HFF-Myc (cell line): ENCODE data around the gene EYS.

Experiments
- DNase-seq: peaks from one replicate; pipeline ENCODE4 v3.0.0-alpha.2; 2011; ENCODE audit warnings: low read depth; ENCODE audit errors: extremely low read depth
- H3K4me3 ChIP-seq: replicated peaks from 2 replicates; pipeline ENCODE4 v1.5.1; 2011; ENCODE audit warnings: low read depth, mild to moderate bottlenecking, control low read depth, low read length
- TF ChIP-seq, protein P1 (sequence below): IDR thresholded peaks from 2 replicates; pipeline ENCODE4 v1.5.1; 2012; ENCODE audit warnings: mild to moderate bottlenecking, low read depth, low read length, control low read depth; ENCODE audit errors: missing control alignments

Gene EYS

DNA sequence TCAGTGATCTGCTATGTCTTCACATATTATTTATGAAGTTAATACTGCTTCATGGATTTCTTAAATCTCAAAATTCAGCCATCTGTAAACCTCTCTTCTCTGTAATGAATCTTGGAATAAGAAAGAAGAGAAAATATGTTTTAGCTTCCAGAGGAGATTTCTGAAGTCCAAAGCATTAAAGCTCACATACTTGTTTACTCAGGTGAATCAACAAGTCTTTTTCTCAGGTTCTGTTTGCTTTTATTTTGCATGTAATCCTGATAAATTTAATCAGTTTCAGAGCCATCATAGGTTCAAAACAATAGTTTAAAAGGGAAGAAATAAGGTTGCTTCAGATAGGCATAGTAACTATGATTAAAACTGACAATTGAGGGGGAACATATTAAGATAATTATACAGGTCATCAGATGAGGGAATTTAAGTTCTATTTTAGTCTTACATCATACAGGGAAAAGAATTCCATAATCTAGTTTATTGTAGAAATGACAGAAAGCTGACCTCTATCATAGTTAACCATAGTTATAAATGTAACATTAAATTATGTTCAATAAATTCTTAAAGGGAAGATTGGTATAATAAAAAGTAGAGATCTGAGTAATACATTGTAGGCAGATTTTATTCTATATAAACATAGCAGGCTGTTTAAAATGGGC lies 716.2 kb downstream of the EYS start:
- no peak overlapping the region for H3K4me3 ChIP-seq
- TF ChIP-seq, protein P1, sequence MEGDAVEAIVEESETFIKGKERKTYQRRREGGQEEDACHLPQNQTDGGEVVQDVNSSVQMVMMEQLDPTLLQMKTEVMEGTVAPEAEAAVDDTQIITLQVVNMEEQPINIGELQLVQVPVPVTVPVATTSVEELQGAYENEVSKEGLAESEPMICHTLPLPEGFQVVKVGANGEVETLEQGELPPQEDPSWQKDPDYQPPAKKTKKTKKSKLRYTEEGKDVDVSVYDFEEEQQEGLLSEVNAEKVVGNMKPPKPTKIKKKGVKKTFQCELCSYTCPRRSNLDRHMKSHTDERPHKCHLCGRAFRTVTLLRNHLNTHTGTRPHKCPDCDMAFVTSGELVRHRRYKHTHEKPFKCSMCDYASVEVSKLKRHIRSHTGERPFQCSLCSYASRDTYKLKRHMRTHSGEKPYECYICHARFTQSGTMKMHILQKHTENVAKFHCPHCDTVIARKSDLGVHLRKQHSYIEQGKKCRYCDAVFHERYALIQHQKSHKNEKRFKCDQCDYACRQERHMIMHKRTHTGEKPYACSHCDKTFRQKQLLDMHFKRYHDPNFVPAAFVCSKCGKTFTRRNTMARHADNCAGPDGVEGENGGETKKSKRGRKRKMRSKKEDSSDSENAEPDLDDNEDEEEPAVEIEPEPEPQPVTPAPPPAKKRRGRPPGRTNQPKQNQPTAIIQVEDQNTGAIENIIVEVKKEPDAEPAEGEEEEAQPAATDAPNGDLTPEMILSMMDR: no peak
- DNase-seq: no peak

DNA sequence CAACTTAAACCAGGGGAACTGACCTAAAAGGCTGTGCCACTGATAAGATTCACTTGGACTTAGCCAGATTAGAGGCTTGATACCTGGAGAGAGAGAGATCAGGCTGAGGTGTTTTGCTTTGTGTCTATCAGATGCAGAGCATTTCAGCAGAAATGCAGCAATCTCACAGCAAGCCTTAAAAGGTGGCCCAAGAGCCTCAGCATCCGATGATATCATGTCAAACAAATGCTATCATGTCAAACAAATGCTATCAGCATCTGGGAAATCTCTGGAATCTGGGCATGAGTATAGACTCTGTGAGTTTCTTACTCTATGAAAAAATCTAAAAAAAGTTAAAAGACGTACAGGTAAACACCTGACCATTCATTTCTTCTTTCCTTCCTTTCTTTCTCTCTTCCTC lies 718.9 kb downstream of the EYS start:
- DNase-seq: no peak

DNA sequence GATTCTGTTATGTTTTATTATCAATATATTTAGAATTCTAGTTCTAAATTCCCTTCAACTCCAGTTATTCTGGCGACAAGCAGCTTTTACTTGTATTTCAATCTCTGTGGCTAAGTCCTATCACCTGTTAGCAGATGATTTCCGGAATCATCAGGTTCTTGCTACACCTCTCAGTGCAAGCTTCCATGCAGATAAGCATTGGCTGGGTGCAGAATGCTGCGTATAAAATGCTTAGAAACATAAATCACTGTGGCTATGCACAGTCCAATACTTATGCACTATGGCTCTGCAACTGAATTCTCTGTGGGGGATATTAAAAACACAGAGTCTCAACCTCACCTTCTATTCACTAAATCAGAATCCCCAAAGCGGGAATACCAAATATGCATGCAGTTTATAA lies 720.0 kb downstream of the EYS start:
- no peak for DNase-seq
- TF ChIP-seq, protein P1: no peak
- no peak overlapping the region for H3K4me3 ChIP-seq

More for the DNA sequence above, 718.9 kb downstream of the EYS start:
- no peak overlapping the region for H3K4me3 ChIP-seq
- TF ChIP-seq, protein P1: no peak

DNA sequence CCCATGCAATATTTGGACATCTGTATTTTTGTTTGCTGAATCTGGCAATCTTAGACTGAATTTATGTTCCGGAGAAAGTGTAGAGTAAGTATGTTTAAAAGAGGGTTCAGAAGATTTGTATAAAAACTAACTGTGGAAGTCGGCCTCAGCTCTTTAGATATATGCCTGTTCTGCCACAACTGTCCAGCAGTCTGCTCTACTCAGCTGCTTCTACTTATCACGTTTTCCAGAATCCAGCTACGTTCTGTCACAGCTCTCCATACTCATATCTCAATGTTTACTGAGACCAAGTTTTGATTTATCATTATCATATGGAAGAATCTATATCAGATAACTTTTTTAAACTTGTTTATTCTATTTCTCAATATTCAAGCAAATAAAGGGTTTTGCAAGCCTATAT lies 721.3 kb downstream of the EYS start:
- TF ChIP-seq, protein P1: no peak
- DNase-seq: no peak
- H3K4me3 ChIP-seq: no peak overlapping the region

DNA sequence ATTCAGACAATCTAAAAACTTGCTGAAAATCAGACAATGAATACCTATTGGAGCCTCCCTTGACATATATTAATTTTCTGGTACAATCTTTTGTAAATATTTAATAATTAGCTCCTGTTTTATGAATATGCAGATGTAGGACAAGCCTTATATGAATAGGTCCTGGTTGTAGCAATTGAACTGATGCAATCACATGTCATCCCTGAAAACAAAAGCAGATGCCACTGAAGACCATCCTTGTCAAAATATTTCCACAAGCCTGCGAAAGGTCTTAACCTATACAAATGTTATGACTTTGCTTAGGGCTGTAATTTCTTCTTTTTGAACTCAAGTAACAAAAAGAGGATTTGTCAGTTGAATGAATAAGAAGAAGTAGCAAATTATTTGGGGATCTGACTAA lies 722.1 kb downstream of the EYS start:
- H3K4me3 ChIP-seq: no peak overlapping the region
- TF ChIP-seq, protein P1: no peak
- DNase-seq: no peak

DNA sequence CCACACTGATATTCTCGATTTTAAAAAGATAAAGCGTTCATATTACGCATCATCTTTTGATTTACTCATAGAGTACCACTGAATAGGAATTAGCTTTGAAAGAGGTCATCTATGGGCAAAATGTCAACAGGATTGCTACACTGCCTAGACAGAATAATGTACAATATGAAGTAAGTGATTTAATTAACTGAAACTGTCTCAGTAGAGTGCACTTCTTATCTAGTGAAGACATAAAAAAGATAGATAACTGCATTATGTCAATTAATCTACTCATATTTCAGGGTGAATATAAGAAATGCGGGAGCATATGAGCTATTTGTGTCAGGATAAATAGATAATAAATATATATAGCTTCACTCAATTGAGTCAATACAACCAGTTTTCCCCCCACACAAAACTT lies 723.9 kb downstream of the EYS start:
- no peak for DNase-seq
- TF ChIP-seq, protein P1: no peak
- no peak overlapping the region for H3K4me3 ChIP-seq

DNA sequence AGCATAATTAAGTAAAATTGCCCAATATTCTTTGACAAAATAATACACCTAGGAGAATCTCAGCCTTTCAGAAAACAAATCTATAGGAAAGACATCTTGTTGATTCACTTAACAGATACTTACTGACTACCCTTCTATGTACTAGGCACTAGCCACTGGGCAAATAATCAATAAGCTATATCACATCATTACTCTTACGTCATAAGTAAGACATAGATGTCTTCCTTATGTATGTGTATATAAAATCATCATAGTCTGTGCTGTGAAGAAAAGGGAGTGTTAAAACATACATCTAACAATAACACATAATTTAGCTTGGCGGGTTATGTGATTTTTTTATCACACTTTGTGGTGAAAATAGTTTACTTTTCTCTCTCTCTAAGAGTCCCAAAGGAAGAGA lies 733.9 kb downstream of the EYS start:
- no peak for DNase-seq
- TF ChIP-seq, protein P1: no peak
- no peak overlapping the region for H3K4me3 ChIP-seq
